HUES64 (cell line): ENCODE data around the gene TUBGCP6.

Source experiments
- H3K27ac ChIP-seq: 2 replicates; pipeline ENCODE4 v1.7.0; 2013; ENCODE audit warnings: low read depth, low read length, inconsistent platforms
- H3K27me3 ChIP-seq: 2 replicates; pipeline ENCODE4 v1.6.1; 2013; ENCODE audit warnings: mild to moderate bottlenecking, low read length; ENCODE audit not compliant: insufficient read depth
- H3K36me3 ChIP-seq: 2 replicates; pipeline ENCODE4 v1.6.1; 2013; ENCODE audit warnings: mild to moderate bottlenecking, low read length; ENCODE audit not compliant: insufficient read depth
- H3K4me1 ChIP-seq: 2 replicates; pipeline ENCODE4 v1.6.1; 2013; ENCODE audit warnings: mild to moderate bottlenecking, low read length, moderate library complexity; ENCODE audit not compliant: insufficient read depth
- H3K4me3 ChIP-seq: 2 replicates; pipeline ENCODE4 v1.5.1; 2013; ENCODE audit warnings: mild to moderate bottlenecking, low read length, moderate library complexity
- H3K9ac ChIP-seq: 2 replicates; pipeline ENCODE4 v1.6.1; 2013; ENCODE audit warnings: mild to moderate bottlenecking, low read depth, low read length
- H3K9me3 ChIP-seq: 2 replicates; pipeline ENCODE4 v1.6.1; 2013; ENCODE audit warnings: low read depth, low read length; ENCODE audit not compliant: insufficient read depth
- WGBS: fragments of 150-250, 120-280 bp; methylation state at CpG from one replicate; pipeline ENCODE4 v1.1.7; 2013; ENCODE audit warnings: missing lambda C conversion rate; 5-methylcytosine and 5-hydroxymethylcytosine counted together

Gene TUBGCP6

GRCh38 chr22:50255607-50256006 is 10.8 kb upstream of the TUBGCP6 start:
- H3K27ac ChIP-seq, result no peak overlapping the region
- no peak overlapping the region for H3K4me3 ChIP-seq
- WGBS, result 96% methylated on average over 17 of the region's 17 CpGs
- no peaks in the 10 kb centered on the region for H3K36me3 ChIP-seq
- H3K9me3 ChIP-seq, result no peaks in the 10 kb centered on the region
- peaks cover 7% of the 10 kb centered on the region for H3K27me3 ChIP-seq
- H3K9ac ChIP-seq, result no peak overlapping the region
- H3K4me1 ChIP-seq, result no peaks in the 10 kb centered on the region

- Histone ChIP-seq H3K4me1 (no peaks in the 10 kb centered on the region), H3K9ac (no peak overlapping the region), H3K9me3 (no peaks in the 10 kb centered on the region), H3K4me3 (no peak overlapping the region), H3K27ac (no peak overlapping the region), H3K27me3 (peaks cover 2% of the 10 kb centered on the region), H3K36me3 (no peaks in the 10 kb centered on the region)
- 94% methylated on average over 19 of the region's 19 CpGs for WGBS
Observed at GRCh38 chr22:50255099-50255498, 10.3 kb upstream of the TUBGCP6 start.

- 89% methylated on average over 8 of the region's 8 CpGs for WGBS
- Histone ChIP-seq H3K4me1 (no peaks in the 10 kb centered on the region), H3K4me3 (no peak overlapping the region), H3K9ac (no peak overlapping the region), H3K36me3 (no peaks in the 10 kb centered on the region), H3K27me3 (no peaks in the 10 kb centered on the region), H3K9me3 (no peaks in the 10 kb centered on the region), H3K27ac (no peak overlapping the region)
Observed at GRCh38 chr22:50253941-50254340, 9.1 kb upstream of the TUBGCP6 start.

- WGBS, result 93% methylated on average over 22 of the region's 22 CpGs
- no peak overlapping the region for H3K9ac ChIP-seq
- H3K4me1 ChIP-seq, result no peaks in the 10 kb centered on the region
- H3K4me3 ChIP-seq, result no peak overlapping the region
- no peak overlapping the region for H3K27ac ChIP-seq
- H3K36me3 ChIP-seq, result no peaks in the 10 kb centered on the region
- no peaks in the 10 kb centered on the region for H3K27me3 ChIP-seq
- H3K9me3 ChIP-seq, result no peaks in the 10 kb centered on the region
Observed at GRCh38 chr22:50253046-50253915, 8.5 kb upstream of the TUBGCP6 start.

- Histone ChIP-seq H3K4me3 (peak overlapping the region; percentile 72; the same call in 1 of the 2 replicates), H3K4me1 (no peaks in the 10 kb centered on the region), H3K9ac (no peak overlapping the region), H3K36me3 (no peaks in the 10 kb centered on the region), H3K9me3 (no peaks in the 10 kb centered on the region), H3K27me3 (no peaks in the 10 kb centered on the region), H3K27ac (no peak overlapping the region)
- WGBS, result 62% methylated on average over 25 of the region's 25 CpGs
Observed at GRCh38 chr22:50252082-50253045, 7.5 kb upstream of the TUBGCP6 start.

GRCh38 chr22:50251477-50252081 is 6.8 kb upstream of the TUBGCP6 start:
- Histone ChIP-seq H3K9me3 (no peaks in the 10 kb centered on the region), H3K27ac (no peak overlapping the region), H3K36me3 (peaks cover 3% of the 10 kb centered on the region), H3K4me3 (peak overlapping the region; percentile 72), H3K9ac (peak overlapping the region; percentile 58; the same call in 1 of the 2 replicates), H3K4me1 (no peaks in the 10 kb centered on the region), H3K27me3 (no peaks in the 10 kb centered on the region)
- WGBS, result 12% methylated on average over 36 of the region's 36 CpGs

- H3K4me1 ChIP-seq, result no peaks in the 10 kb centered on the region
- H3K9me3 ChIP-seq, result no peaks in the 10 kb centered on the region
- H3K4me3 ChIP-seq, result peak within 1 kb of the TSS; percentile 72
- WGBS, result 2% methylated on average over 81 of the region's 81 CpGs
- H3K36me3 ChIP-seq, result peaks cover 9% of the 10 kb centered on the region
- peak within 1 kb of the TSS; percentile 54; the same call in 1 of the 2 replicates for H3K27ac ChIP-seq
- H3K27me3 ChIP-seq, result no peaks in the 10 kb centered on the region
- H3K9ac ChIP-seq, result peak within 1 kb of the TSS; percentile 76
Observed at GRCh38 chr22:50250555-50251476, 6.0 kb upstream of the TUBGCP6 start, which contains the start of gene HDAC10. Gene HDAC10 (minus strand): TSS chr22:50251265. CDS start chr22:50251032, 233 bp downstream.

- Histone ChIP-seq H3K4me3 (peak overlapping the region; percentile 72), H3K27me3 (no peaks in the 10 kb centered on the region), H3K9ac (no peak overlapping the region), H3K9me3 (no peaks in the 10 kb centered on the region), H3K27ac (no peak overlapping the region), H3K36me3 (peaks cover 9% of the 10 kb centered on the region), H3K4me1 (no peaks in the 10 kb centered on the region)
- 84% methylated on average over 11 of the region's 11 CpGs for WGBS
Observed at GRCh38 chr22:50250249-50250554, 5.4 kb upstream of the TUBGCP6 start.

GRCh38 chr22:50249341-50250248 is 4.8 kb upstream of the TUBGCP6 start:
- Histone ChIP-seq H3K36me3 (peaks cover 9% of the 10 kb centered on the region), H3K4me1 (no peaks in the 10 kb centered on the region), H3K27ac (no peak overlapping the region), H3K9ac (no peak overlapping the region), H3K27me3 (no peaks in the 10 kb centered on the region), H3K9me3 (no peaks in the 10 kb centered on the region), H3K4me3 (no peak overlapping the region; the same call in 1 of the 2 replicates)
- 93% methylated on average over 32 of the region's 32 CpGs for WGBS
